GM23338 (cell line): ENCODE results near the gene OPTC. TPM values are rescaled to one million over a fixed set of nuclear protein-coding genes. Genes with fewer than 3 reads are reported as not detected.

Experiments
- ATAC-seq: fragments of 200-7000 bp; cut with Tn5 transposase; 3 replicates; pipeline ENCODE4 v1.9.1; 2020
- DNase-seq: peaks from one replicate; pipeline ENCODE4 v3.0.0-alpha.2; 2015; ENCODE audit warnings: low spot score
- H2AFZ ChIP-seq: fragments of 200-600 bp; sonication (generic); 2 replicates; pipeline ENCODE4 v1.8.0; 2016; ENCODE audit warnings: antibody characterized with exemption, mild to moderate bottlenecking, moderate library complexity
- H3F3A ChIP-seq: fragments of 200-600 bp; sonication (generic); replicated peaks from 2 replicates; pipeline ENCODE4 v1.8.0; 2017; ENCODE audit warnings: antibody characterized with exemption, mixed run types, low read depth
- H3K27ac ChIP-seq: fragments of 200-600 bp; sonication (generic); 2 replicates; pipeline ENCODE4 v1.6.1; 2016; ENCODE audit warnings: low read depth
- H3K27me3 ChIP-seq: fragments of 200-600 bp; sonication (generic); 2 replicates; pipeline ENCODE4 v1.8.0; 2016; ENCODE audit warnings: mild to moderate bottlenecking, mixed run types, moderate library complexity; ENCODE audit not compliant: insufficient read depth
- H3K36me3 ChIP-seq: fragments of 200-600 bp; sonication (generic); 2 replicates; pipeline ENCODE4 v1.8.0; 2016; ENCODE audit warnings: mild to moderate bottlenecking; ENCODE audit not compliant: insufficient read depth
- H3K4me1 ChIP-seq: fragments of 200-600 bp; sonication (generic); 2 replicates; pipeline ENCODE4 v1.8.0; 2016; ENCODE audit warnings: mild to moderate bottlenecking, moderate library complexity; ENCODE audit not compliant: insufficient read depth
- H3K4me2 ChIP-seq: fragments of 200-600 bp; sonication (generic); 2 replicates; pipeline ENCODE4 v1.7.1; 2017; ENCODE audit warnings: mixed run types
- H3K4me3 ChIP-seq: fragments of 200-600 bp; sonication (generic); 2 replicates; pipeline ENCODE4 v1.6.1; 2016; ENCODE audit warnings: mixed run types
- H3K79me2 ChIP-seq: fragments of 200-600 bp; sonication (generic); replicated peaks from 2 replicates; pipeline ENCODE4 v1.8.0; 2017; ENCODE audit warnings: mild to moderate bottlenecking; ENCODE audit not compliant: insufficient read depth
- H3K9me2 ChIP-seq: fragments of 200-600 bp; sonication (generic); 2 replicates; pipeline ENCODE4 v1.8.0; 2017; ENCODE audit not compliant: insufficient read depth
- H4K20me1 ChIP-seq: fragments of 200-600 bp; sonication (generic); replicated peaks from 2 replicates; pipeline ENCODE4 v1.8.0; 2017; ENCODE audit warnings: mild to moderate bottlenecking; ENCODE audit not compliant: insufficient read depth
- H3K27ac Mint-ChIP-seq: 2 replicates; pipeline ENCODE4 v1.8.0; 2020; ENCODE audit warnings: inconsistent platforms, mild to moderate bottlenecking, moderate library complexity, mixed read lengths
- H3K27me3 Mint-ChIP-seq: 3 replicates; pipeline ENCODE4 v1.8.0; 2022; ENCODE audit warnings: low read depth, mild to moderate bottlenecking, moderate library complexity, mixed read lengths, inconsistent platforms; ENCODE audit not compliant: insufficient read depth, poor library complexity
- H3K36me3 Mint-ChIP-seq: 3 replicates; pipeline ENCODE4 v1.8.0; 2021; ENCODE audit warnings: low read depth, mild to moderate bottlenecking, inconsistent platforms, moderate library complexity, mixed read lengths
- H3K4me1 Mint-ChIP-seq: 3 replicates; pipeline ENCODE4 v1.8.0; 2020; ENCODE audit warnings: mild to moderate bottlenecking, inconsistent platforms, mixed read lengths
- H3K4me3 Mint-ChIP-seq: 3 replicates; pipeline ENCODE4 v1.8.0; 2021; ENCODE audit warnings: moderate library complexity, mild to moderate bottlenecking, inconsistent platforms, mixed read lengths
- H3K9me3 Mint-ChIP-seq: 3 replicates; pipeline ENCODE4 v1.8.0; 2020; ENCODE audit warnings: moderate library complexity, mild to moderate bottlenecking, inconsistent platforms, mixed read lengths
- CREB1 ChIP-seq: fragments of 250-450 bp; sonication (Bioruptor Pico); IDR thresholded peaks from 2 replicates; pipeline ENCODE4 v1.5.0; 2020; ENCODE audit warnings: low read depth, mild to moderate bottlenecking, moderate library complexity
- CTCF ChIP-seq, 2 experiments: fragments of 200-600 bp in 1 of 2; sonication (generic) in 1 of 2; conservative IDR thresholded peaks; 2 replicates each; pipeline versions ENCODE4 v1.5.1 to v1.6.1; 2016 to 2017; ENCODE audit warnings: antibody characterized with exemption in 2 of 2, low read depth in 2 of 2, mild to moderate bottlenecking in 2 of 2, moderate library complexity in 1 of 2
- ETS1 ChIP-seq: IDR thresholded peaks from 2 replicates; pipeline ENCODE4 v1.6.1; 2016; ENCODE audit warnings: antibody characterized with exemption
- EZH2 ChIP-seq: fragments of 200-600 bp; sonication (generic); IDR thresholded peaks from one replicate; pipeline ENCODE4 v1.8.0; 2017; ENCODE audit warnings: antibody characterized with exemption, mild to moderate bottlenecking, low read depth; ENCODE audit not compliant: unreplicated experiment
- EZH2phosphoT487 ChIP-seq: fragments of 200-600 bp; sonication (generic); IDR thresholded peaks from one replicate; pipeline ENCODE4 v1.8.1; 2018; ENCODE audit warnings: antibody characterized with exemption; ENCODE audit not compliant: unreplicated experiment
- JUNB ChIP-seq: IDR thresholded peaks from one replicate; pipeline ENCODE4 v1.6.1; 2016; ENCODE audit warnings: antibody characterized with exemption; ENCODE audit not compliant: unreplicated experiment
- POLR2AphosphoS5 ChIP-seq: IDR thresholded peaks from 2 replicates; pipeline ENCODE4 v1.6.1; 2016; ENCODE audit warnings: antibody characterized with exemption, low read depth
- STAT1 ChIP-seq: IDR thresholded peaks from one replicate; pipeline ENCODE4 v1.6.1; 2016; ENCODE audit warnings: antibody characterized with exemption; ENCODE audit not compliant: unreplicated experiment
- ZNF114 ChIP-seq: fragments of 250-450 bp; sonication (Bioruptor Pico); IDR thresholded peaks from 2 replicates; pipeline ENCODE4 v1.5.0; 2020; ENCODE audit warnings: mild to moderate bottlenecking, moderate library complexity
- ZNF331 ChIP-seq: fragments of 250-450 bp; sonication (Bioruptor Pico); IDR thresholded peaks from 2 replicates; pipeline ENCODE4 v1.5.0; 2020; ENCODE audit warnings: low read depth, mild to moderate bottlenecking, moderate library complexity
- ZNF462 ChIP-seq: fragments of 250-450 bp; sonication (Bioruptor Pico); IDR thresholded peaks from 2 replicates; pipeline ENCODE4 v1.5.0; 2020; ENCODE audit warnings: mild to moderate bottlenecking, moderate library complexity
- polyA plus RNA-seq: library from polyadenylated mRNA; unstranded; fragments of >200 nt; fragmentation: Nextera tagmentation; extraction: Ambion mirVana; gene quantifications from 2 replicates; pipeline ENCODE4 v1.2.1, GENCODE V29; 2016
- total RNA-seq: library from RNA; depleted of rRNA; stranded (reverse); fragments of >200 nt; shearing (Covaris generic); gene quantifications from 2 replicates; pipeline ENCODE4 v1.2.3, GENCODE V29; 2014

Gene OPTC
- total and polyA plus RNA-seq, 2 experiments from 2014 or later: 0.50 to 1.0 TPM

- TF ChIP-seq ZNF462 (CRISPR knock-in tag): no peak
- no peak for TF ChIP-seq JUNB
- TF ChIP-seq ZNF114 (CRISPR knock-in tag): no peak
- TF ChIP-seq CREB1 (CRISPR knock-in tag): no peak
- TF ChIP-seq STAT1: no peak
- no peak for TF ChIP-seq EZH2phosphoT487
- TF ChIP-seq ETS1: no peak
These were observed 23.0 kb downstream of the OPTC start (continued) for GRCh38 chr1:203516906-203517305.

- no peak overlapping the region for H3K27ac Mint-ChIP-seq
- Histone ChIP-seq H3K36me3 (no peaks in the 10 kb centered on the region), H4K20me1 (no peaks in the 10 kb centered on the region), H3K4me2 (peak overlapping the region; percentile 40; the same call in 1 of the 2 replicates), H3K79me2 (no peaks in the 10 kb centered on the region), H2AFZ (no peak overlapping the region), H3K4me1 (peaks cover 67% of the 10 kb centered on the region), H3K4me3 (no peak overlapping the region), H3F3A (no peaks in the 10 kb centered on the region), H3K9me2 (no peaks in the 10 kb centered on the region), H3K27ac (no peak overlapping the region), H3K27me3 (peaks cover 92% of the 10 kb centered on the region)
- H3K4me3 Mint-ChIP-seq: peak overlapping the region; percentile 41; the same call in 2 of the 3 replicates
- no peaks in the 10 kb centered on the region; the same call in 1 of the 3 replicates for H3K9me3 Mint-ChIP-seq
- peaks cover 86% of the 10 kb centered on the region for H3K27me3 Mint-ChIP-seq
- H3K36me3 Mint-ChIP-seq: no peaks in the 10 kb centered on the region; the same call in 2 of the 3 replicates
- ATAC-seq (no peak), DNase-seq (no peak)
- peaks cover 78% of the 10 kb centered on the region for H3K4me1 Mint-ChIP-seq
- no peak for TF ChIP-seq EZH2
- no peak for TF ChIP-seq ZNF331 (CRISPR knock-in tag)
- no peak for TF ChIP-seq CTCF (conservative IDR thresholded peaks at IDR 0.05; ENCODE audit: low read depth in 2 of 2)
- TF ChIP-seq ZNF114 (CRISPR knock-in tag): no peak
- no peak for TF ChIP-seq ETS1
- TF ChIP-seq JUNB: no peak
- no peak for TF ChIP-seq CREB1 (CRISPR knock-in tag)
- TF ChIP-seq EZH2phosphoT487: no peak
- no peak for TF ChIP-seq POLR2AphosphoS5
These were observed 23.6 kb downstream of the OPTC start for GRCh38 chr1:203517426-203518110.
